ENCODE data around the gene MOK. TPM values are rescaled to one million over a fixed set of nuclear protein-coding genes. Genes with fewer than 3 reads are reported as not detected.
A peak's percentile ranks its signal among the peaks of the same experiment; 100 is the strongest.
"Not testable (repeated sequence)": the region's sequence is repeated elsewhere in the genome, so short reads cannot be mapped to it uniquely, and the experiment has no call there.

The MOK gene
- total RNA-seq, 6 experiments from 2014 or later, result 2.7 to 4.7 (median 3.8) TPM

DNA sequence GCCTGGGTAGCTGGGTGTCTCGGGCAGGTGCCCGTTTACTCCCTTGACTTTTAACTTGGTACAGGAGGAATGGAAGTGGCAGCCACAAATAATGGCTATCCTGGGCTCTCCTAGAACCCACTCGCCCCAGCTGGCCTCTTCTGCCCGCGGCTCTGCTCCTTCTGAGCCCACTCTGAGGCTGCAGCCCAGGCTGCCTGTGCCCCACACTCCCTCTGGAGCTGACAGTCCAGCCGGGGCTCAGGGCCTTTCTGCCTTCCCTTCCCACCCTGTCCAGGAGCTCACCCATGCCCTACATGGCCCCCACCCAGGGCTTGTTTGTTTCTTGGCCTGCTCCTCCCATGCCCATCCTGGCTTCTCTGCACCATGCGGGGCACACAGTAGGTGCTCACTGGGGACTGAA is 30.2 kb upstream of the MOK start:
- peaks cover 0 to 14% (median 3%) of the 10 kb centered on the region in 4 donors for H3K36me3 ChIP-seq
- peak in 1 of 4 donors; percentile 12 for ATAC-seq
- no peaks in the 10 kb centered on the region for H3K4me1 ChIP-seq
- no peaks in the 10 kb centered on the region for H3K27me3 ChIP-seq
- H3K9me3 ChIP-seq, result no peaks in the 10 kb centered on the region
- no peak overlapping the region for H3K27ac ChIP-seq
- H3K4me3 ChIP-seq, result no peak overlapping the region
- DNase-seq, result no peak
- intact Hi-C loops (cut with DNase I), result no loop called here
- 89% methylated on average over 1 of the region's 7 CpGs for WGBS (ENCODE audit: insufficient coverage, low coverage, low lambda C conversion rate, missing lambda C conversion rate)
- TF ChIP-seq POLR2A (IDR thresholded peaks at IDR 0.05), result no peak
- TF ChIP-seq, protein P1, sequence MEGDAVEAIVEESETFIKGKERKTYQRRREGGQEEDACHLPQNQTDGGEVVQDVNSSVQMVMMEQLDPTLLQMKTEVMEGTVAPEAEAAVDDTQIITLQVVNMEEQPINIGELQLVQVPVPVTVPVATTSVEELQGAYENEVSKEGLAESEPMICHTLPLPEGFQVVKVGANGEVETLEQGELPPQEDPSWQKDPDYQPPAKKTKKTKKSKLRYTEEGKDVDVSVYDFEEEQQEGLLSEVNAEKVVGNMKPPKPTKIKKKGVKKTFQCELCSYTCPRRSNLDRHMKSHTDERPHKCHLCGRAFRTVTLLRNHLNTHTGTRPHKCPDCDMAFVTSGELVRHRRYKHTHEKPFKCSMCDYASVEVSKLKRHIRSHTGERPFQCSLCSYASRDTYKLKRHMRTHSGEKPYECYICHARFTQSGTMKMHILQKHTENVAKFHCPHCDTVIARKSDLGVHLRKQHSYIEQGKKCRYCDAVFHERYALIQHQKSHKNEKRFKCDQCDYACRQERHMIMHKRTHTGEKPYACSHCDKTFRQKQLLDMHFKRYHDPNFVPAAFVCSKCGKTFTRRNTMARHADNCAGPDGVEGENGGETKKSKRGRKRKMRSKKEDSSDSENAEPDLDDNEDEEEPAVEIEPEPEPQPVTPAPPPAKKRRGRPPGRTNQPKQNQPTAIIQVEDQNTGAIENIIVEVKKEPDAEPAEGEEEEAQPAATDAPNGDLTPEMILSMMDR (IDR thresholded peaks at IDR 0.05), result no peak

DNA sequence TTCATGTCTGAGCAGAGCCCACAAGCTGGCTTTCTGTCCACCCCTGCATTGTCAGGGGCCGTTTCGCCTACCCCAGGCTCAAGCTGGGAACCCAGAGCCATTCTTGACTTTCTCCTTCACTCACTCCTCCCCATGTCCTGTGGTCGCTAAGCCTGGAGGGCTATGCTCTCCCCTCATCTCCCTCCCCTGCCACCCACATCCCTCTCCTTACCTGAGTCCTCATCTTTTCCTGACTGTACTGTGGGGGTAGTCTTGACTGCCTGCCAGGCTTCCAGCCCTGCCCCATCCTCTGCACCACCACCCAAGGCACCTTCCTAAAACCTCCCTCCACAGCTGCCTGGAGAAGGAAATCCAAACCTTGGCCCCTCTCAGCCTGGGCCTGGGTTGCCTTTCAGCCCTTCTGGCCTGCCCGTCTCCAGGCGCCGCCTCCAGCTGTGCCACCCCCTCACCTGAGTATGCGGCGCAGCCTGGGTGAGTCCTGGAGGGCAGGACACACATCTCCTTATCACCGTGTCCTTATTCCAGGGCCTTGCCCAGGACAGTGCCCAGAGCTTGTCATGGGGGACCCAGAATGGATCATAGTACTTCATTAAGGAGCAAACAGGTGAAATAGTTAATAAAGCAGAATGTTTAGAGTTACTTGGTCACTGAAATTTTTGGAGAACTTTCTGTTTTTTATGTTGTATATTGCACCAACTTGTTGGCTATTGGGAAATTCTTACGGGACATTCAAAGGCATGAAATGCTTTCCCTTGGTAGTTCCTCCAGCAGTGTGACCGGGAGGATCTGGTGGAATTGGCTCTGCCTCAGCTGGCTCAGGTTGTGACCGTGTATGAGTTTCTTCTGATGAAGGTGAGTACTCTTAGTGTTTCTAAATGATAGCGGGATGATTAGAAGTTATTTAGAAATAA is 29.1 kb upstream of the MOK start:
- Histone ChIP-seq H3K4me1 (no peaks in the 10 kb centered on the region), H3K27me3 (no peaks in the 10 kb centered on the region), H3K4me3 (no peak overlapping the region), H3K36me3 (peaks cover 0 to 11% (median under 1%) of the 10 kb centered on the region in 4 donors), H3K27ac (no peak overlapping the region), H3K9me3 (no peaks in the 10 kb centered on the region)
- TF ChIP-seq, protein P1 (IDR thresholded peaks at IDR 0.05), result no peak
- no peak for TF ChIP-seq POLR2A (IDR thresholded peaks at IDR 0.05)
- intact Hi-C loops (cut with DNase I), result no loop called here
- DNase-seq (no peak), ATAC-seq (no peak)
- 90% methylated on average over 8 of the region's 13 CpGs for WGBS (ENCODE audit: insufficient coverage, low coverage, low lambda C conversion rate, missing lambda C conversion rate)

DNA sequence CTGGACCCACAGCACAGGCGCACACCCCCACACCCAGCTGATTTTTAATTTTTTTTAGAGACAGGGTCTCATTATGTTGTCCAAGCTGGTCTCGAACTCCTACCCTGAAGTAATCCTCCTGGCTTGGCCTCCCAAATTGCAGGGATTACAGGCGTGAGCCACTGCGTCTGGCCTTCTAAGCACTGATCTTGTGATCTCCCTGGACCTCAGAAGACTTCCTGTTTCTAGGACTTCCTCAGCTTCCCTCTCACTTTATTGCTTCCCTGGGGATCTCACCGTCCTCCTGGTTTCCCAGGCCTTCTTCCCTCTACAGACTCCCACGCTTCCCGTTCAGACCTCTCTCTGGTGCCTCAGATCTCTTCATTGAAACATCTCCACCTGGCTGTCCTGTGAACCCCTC is 28.4 kb upstream of the MOK start:
- TF ChIP-seq POLR2A (IDR thresholded peaks at IDR 0.05), result no peak
- TF ChIP-seq, protein P1 (IDR thresholded peaks at IDR 0.05), result no peak
- H3K36me3 ChIP-seq, result peaks cover 0 to 7% (median under 1%) of the 10 kb centered on the region in 4 donors

DNA sequence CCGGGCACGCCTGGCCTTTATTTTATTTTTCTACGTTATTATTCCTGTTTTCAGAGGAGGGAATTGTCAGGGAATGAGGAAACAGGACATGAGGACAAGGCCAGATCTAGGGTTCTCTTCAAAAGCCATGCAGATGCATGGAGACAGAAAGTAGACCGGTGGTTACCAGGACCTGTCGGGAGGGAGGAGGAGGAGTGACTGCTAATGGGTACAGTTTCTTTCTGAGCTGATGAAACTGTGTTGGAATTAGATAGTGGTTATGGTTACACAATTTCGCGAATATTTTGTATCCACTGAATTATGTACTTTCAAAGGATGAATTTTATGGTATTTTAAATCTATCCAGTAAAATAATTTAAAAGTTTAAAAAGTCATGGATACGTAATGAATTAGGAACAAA is 25.8 kb upstream of the MOK start:
- Histone ChIP-seq H3K4me3 (no peak overlapping the region), H3K27ac (no peak overlapping the region), H3K9me3 (no peaks in the 10 kb centered on the region), H3K4me1 (no peaks in the 10 kb centered on the region), H3K36me3 (peaks cover 0 to 13% (median 0%) of the 10 kb centered on the region in 4 donors), H3K27me3 (no peaks in the 10 kb centered on the region)
- 87% methylated on average over 8 of the region's 8 CpGs for WGBS (ENCODE audit: insufficient coverage, low coverage, low lambda C conversion rate, missing lambda C conversion rate)
- intact Hi-C loops (cut with DNase I), result no loop called here
- TF ChIP-seq POLR2A (IDR thresholded peaks at IDR 0.05), result no peak
- TF ChIP-seq, protein P1 (IDR thresholded peaks at IDR 0.05), result no peak
- ATAC-seq, result no peak
- DNase-seq, result no peak

More for the DNA sequence above, 28.4 kb upstream of the MOK start:
- no peaks in the 10 kb centered on the region for H3K4me1 ChIP-seq
- ATAC-seq (no peak), DNase-seq (no peak)
- WGBS (ENCODE audit: insufficient coverage, low coverage, low lambda C conversion rate, missing lambda C conversion rate), result 77% methylated on average over 7 of the region's 7 CpGs
- no peaks in the 10 kb centered on the region for H3K27me3 ChIP-seq
- no peak overlapping the region for H3K4me3 ChIP-seq
- H3K27ac ChIP-seq, result no peak overlapping the region
- H3K9me3 ChIP-seq, result no peaks in the 10 kb centered on the region
- intact Hi-C loops (cut with DNase I), result no loop called here

DNA sequence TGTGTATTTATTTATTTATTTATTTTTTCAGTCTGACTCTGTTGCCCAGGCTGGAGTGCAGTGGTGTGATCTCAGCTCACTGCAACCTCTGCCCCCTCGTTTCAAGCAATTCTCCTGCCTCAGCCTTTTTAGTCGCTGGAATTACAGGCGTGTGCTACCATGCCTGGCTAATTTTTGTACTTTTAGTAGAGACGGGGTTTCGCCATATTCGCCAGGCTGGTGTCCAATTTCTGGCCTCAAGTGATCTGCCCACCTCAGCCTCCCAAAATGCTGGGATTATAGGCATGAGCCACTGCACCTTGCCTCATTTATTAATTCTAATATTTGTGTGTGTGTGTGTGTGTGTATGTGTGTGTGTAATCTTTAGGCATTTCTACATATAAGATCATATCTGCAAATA is 24.4 kb upstream of the MOK start:
- DNase-seq; H3K4me1 ChIP-seq; ATAC-seq; intact Hi-C loops (cut with DNase I); H3K27ac ChIP-seq; H3K4me3 ChIP-seq; H3K27me3 ChIP-seq; H3K9me3 ChIP-seq: not testable (repeated sequence)
- WGBS (ENCODE audit: insufficient coverage, low coverage, low lambda C conversion rate, missing lambda C conversion rate), result 75% methylated on average over 6 of the region's 6 CpGs
- peaks cover 0 to 17% (median 0%) of the 10 kb centered on the region in 4 donors for H3K36me3 ChIP-seq
